ENCODE results near the gene CDC16. TPM values are rescaled to one million over a fixed set of nuclear protein-coding genes. Genes with fewer than 3 reads are reported as not detected.

CDC16 gene
- total RNA-seq, 2 experiments from 2014 or later = 23.1 to 48.7 TPM

GRCh38 chr13:114275304-114275703 lies 40.6 kb downstream of the CDC16 start:
- Histone ChIP-seq H3K9me2 (ENCODE audit: insufficient read depth, low read length) (no peaks in the 10 kb centered on the region), H4K20me1 (ENCODE audit: insufficient read depth, low read length) (no peaks in the 10 kb centered on the region), H2AFZ (ENCODE audit: low read length) (no peak overlapping the region), H3K27ac (ENCODE audit: low read depth, low read length, poor library complexity, severe bottlenecking) (no peak overlapping the region), H3K4me3 (ENCODE audit: low read depth, low read length, poor library complexity, severe bottlenecking) (no peak overlapping the region), H3K36me3 (ENCODE audit: insufficient read depth, low read length) (peaks cover 55% of the 10 kb centered on the region), H3K9me3 (ENCODE audit: low read length) (no peaks in the 10 kb centered on the region), H3K4me1 (ENCODE audit: insufficient read depth, low read length, poor library complexity, severe bottlenecking) (peaks cover 13% of the 10 kb centered on the region), H3K79me2 (ENCODE audit: insufficient read depth, low read depth, low read length) (no peaks in the 10 kb centered on the region), H3K4me2 (ENCODE audit: low read length) (no peak overlapping the region)
- ChIA-PET POLR2A (no interaction called here), CTCF (ENCODE audit: unreplicated experiment) (no interaction called here)
- TF ChIP-seq EZH2phosphoT487 (IDR thresholded peaks at IDR 0.05; ENCODE audit: borderline replicate concordance, low read depth, low read length) (no peak), CTCF (conservative IDR thresholded peaks at IDR 0.05; ENCODE audit: low read length) (no peak)
- no TSS peak for BruUV-seq (replicated peaks)
- no peak for DNase-seq (ENCODE audit: low spot score)
- intact Hi-C loops (cut with micrococcal nuclease; ENCODE audit: unreplicated experiment) = no loop called here

- peaks cover 20% of the 10 kb centered on the region for H3K4me1 ChIP-seq (ENCODE audit: insufficient read depth, low read length, poor library complexity, severe bottlenecking)
- BruUV-seq (replicated peaks) = no TSS peak
- ChIA-PET POLR2A (interaction anchor here (0.7 to 1.4 kb wide), 7 partner anchors 9 to 792 kb away, joined by 3 to 7 read pairs (median 3); no protein-coding TSS in a partner anchor), CTCF (ENCODE audit: unreplicated experiment) (interaction anchor here (0.5 kb wide), 1 partner anchor 11 kb away, joined by 3 read pairs; no protein-coding TSS in a partner anchor)
- no peaks in the 10 kb centered on the region for H4K20me1 ChIP-seq (ENCODE audit: insufficient read depth, low read length)
- intact Hi-C loops (cut with micrococcal nuclease; ENCODE audit: unreplicated experiment) = no loop called here
- H3K9me3 ChIP-seq (ENCODE audit: low read length) = no peaks in the 10 kb centered on the region
- H3K27ac ChIP-seq (ENCODE audit: low read depth, low read length, poor library complexity, severe bottlenecking) = peak overlapping the region; percentile 86
- peak overlapping the region; percentile 77; the same call in 1 of the 2 replicates for H3K4me2 ChIP-seq (ENCODE audit: low read length)
- no peak overlapping the region for H2AFZ ChIP-seq (ENCODE audit: low read length)
- no peak for DNase-seq (ENCODE audit: low spot score)
- H3K9me2 ChIP-seq (ENCODE audit: insufficient read depth, low read length) = no peaks in the 10 kb centered on the region
- H3K36me3 ChIP-seq (ENCODE audit: insufficient read depth, low read length) = peaks cover 37% of the 10 kb centered on the region; the same call in 1 of the 2 replicates
- H3K79me2 ChIP-seq (ENCODE audit: insufficient read depth, low read depth, low read length) = peaks cover 18% of the 10 kb centered on the region
- H3K4me3 ChIP-seq (ENCODE audit: low read depth, low read length, poor library complexity, severe bottlenecking) = no peak overlapping the region
- no peak for TF ChIP-seq CTCF (conservative IDR thresholded peaks at IDR 0.05; ENCODE audit: low read length)
- no peak for TF ChIP-seq EZH2phosphoT487 (IDR thresholded peaks at IDR 0.05; ENCODE audit: borderline replicate concordance, low read depth, low read length)
These were observed 44.4 kb downstream of the CDC16 start for GRCh38 chr13:114279146-114279545.

GRCh38 chr13:114279758-114280355 lies 45.2 kb downstream of the CDC16 start:
- Histone ChIP-seq H3K4me3 (ENCODE audit: low read depth, low read length, poor library complexity, severe bottlenecking) (no peak overlapping the region), H3K9me2 (ENCODE audit: insufficient read depth, low read length) (no peaks in the 10 kb centered on the region), H3K4me1 (ENCODE audit: insufficient read depth, low read length, poor library complexity, severe bottlenecking) (peaks cover 20% of the 10 kb centered on the region), H2AFZ (ENCODE audit: low read length) (no peak overlapping the region), H3K27ac (ENCODE audit: low read depth, low read length, poor library complexity, severe bottlenecking) (peak overlapping the region; percentile 86), H3K4me2 (ENCODE audit: low read length) (peak overlapping the region; percentile 77), H3K79me2 (ENCODE audit: insufficient read depth, low read depth, low read length) (peaks cover 19% of the 10 kb centered on the region), H3K36me3 (ENCODE audit: insufficient read depth, low read length) (peaks cover 40% of the 10 kb centered on the region), H3K9me3 (ENCODE audit: low read length) (no peaks in the 10 kb centered on the region), H4K20me1 (ENCODE audit: insufficient read depth, low read length) (no peaks in the 10 kb centered on the region)
- TF ChIP-seq EZH2phosphoT487 (IDR thresholded peaks at IDR 0.05; ENCODE audit: borderline replicate concordance, low read depth, low read length) (no peak), CTCF (conservative IDR thresholded peaks at IDR 0.05; ENCODE audit: low read length) (no peak)
- POLR2A ChIA-PET = interaction anchor here (0.7 to 1.4 kb wide), 6 partner anchors 10 to 55 kb away, joined by 3 to 7 read pairs (median 3); no protein-coding TSS in a partner anchor
- intact Hi-C loops (cut with micrococcal nuclease; ENCODE audit: unreplicated experiment) = loop anchor here (1.0 to 2.0 kb wide), 3 partner anchors 19 to 45 kb away; partner anchors contain the start of genes CDC16 and CHAMP1
- DNase-seq (ENCODE audit: low spot score) = peak; percentile 16
- no TSS peak for BruUV-seq (replicated peaks)
- CTCF ChIA-PET (ENCODE audit: unreplicated experiment) = no interaction called here
